Measurements from ENCODE around the gene C12orf57. TPM values are rescaled to one million over a fixed set of nuclear protein-coding genes. Genes with fewer than 3 reads are reported as not detected.

C12orf57 gene
- total RNA-seq, 3 donors from 2014 or later (not counting 1 experiment from before 2014, with no cell fraction given): 125 to 157 (median 126) TPM

- DNase-seq (no peak), ATAC-seq (no peak)
- Mint-ChIP-seq H3K36me3 (no peaks in the 10 kb centered on the region), H3K27me3 (ENCODE audit: low read depth in 2 of 2) (no peaks in the 10 kb centered on the region), H3K4me1 (peaks cover 77 to 86% of the 10 kb centered on the region in 2 donors), H3K27ac (peak overlapping the region; percentile 98 to 99), H3K4me3 (peak overlapping the region; percentile 63), H3K9me3 (no peaks in the 10 kb centered on the region)
- no peaks in the 10 kb centered on the region for H3K27me3 ChIP-seq (ENCODE audit: control insufficient read depth, insufficient read depth, low read length)
- TF ChIP-seq, protein P1, sequence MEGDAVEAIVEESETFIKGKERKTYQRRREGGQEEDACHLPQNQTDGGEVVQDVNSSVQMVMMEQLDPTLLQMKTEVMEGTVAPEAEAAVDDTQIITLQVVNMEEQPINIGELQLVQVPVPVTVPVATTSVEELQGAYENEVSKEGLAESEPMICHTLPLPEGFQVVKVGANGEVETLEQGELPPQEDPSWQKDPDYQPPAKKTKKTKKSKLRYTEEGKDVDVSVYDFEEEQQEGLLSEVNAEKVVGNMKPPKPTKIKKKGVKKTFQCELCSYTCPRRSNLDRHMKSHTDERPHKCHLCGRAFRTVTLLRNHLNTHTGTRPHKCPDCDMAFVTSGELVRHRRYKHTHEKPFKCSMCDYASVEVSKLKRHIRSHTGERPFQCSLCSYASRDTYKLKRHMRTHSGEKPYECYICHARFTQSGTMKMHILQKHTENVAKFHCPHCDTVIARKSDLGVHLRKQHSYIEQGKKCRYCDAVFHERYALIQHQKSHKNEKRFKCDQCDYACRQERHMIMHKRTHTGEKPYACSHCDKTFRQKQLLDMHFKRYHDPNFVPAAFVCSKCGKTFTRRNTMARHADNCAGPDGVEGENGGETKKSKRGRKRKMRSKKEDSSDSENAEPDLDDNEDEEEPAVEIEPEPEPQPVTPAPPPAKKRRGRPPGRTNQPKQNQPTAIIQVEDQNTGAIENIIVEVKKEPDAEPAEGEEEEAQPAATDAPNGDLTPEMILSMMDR (IDR thresholded peaks at IDR 0.05): no peak
- peak overlapping the region; percentile 21 for H3K4me3 ChIP-seq (ENCODE audit: low read length)
- no peaks in the 10 kb centered on the region for H3K9me3 ChIP-seq (ENCODE audit: control insufficient read depth, insufficient read depth, low read length)
- peaks cover 81% of the 10 kb centered on the region for H3K4me1 ChIP-seq (ENCODE audit: control insufficient read depth, insufficient read depth, low read length)
- H3K36me3 ChIP-seq (ENCODE audit: control insufficient read depth, insufficient read depth, low read length): no peaks in the 10 kb centered on the region
- H3K27ac ChIP-seq (ENCODE audit: low read length): peak overlapping the region; percentile 99
- WGBS (ENCODE audit: insufficient coverage): 65% methylated on average over 8 of the region's 8 CpGs
- intact Hi-C loops (cut with micrococcal nuclease): no loop called here
Observed at GRCh38 chr12:6946920-6947374, 3.1 kb downstream of the C12orf57 start.

DNA sequence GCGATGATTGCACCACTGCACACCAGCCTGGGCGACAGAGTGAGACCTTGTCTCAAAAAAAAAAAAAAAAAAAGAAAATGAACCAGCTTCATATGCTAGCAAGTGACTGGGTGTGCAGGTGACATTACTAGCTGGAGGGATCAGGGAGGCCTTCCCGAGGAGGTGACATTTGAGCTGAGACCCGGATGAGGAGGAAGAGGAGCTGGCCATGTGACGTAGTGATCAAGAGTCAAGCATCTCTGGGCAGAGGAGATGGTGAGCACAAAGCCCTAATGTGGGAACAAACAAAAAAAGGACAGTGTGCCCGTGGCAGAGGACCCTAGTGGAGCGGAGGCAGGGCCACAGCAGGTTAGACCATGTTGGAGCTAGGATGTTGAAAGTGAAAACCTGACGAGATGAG is 3.8 kb downstream of the C12orf57 start:
- Mint-ChIP-seq H3K27ac (peak overlapping the region; percentile 98 to 99), H3K4me1 (peaks cover 84 to 92% of the 10 kb centered on the region in 2 donors), H3K9me3 (no peaks in the 10 kb centered on the region), H3K27me3 (ENCODE audit: low read depth in 2 of 2) (no peaks in the 10 kb centered on the region), H3K4me3 (peak overlapping the region; percentile 32), H3K36me3 (no peaks in the 10 kb centered on the region)
- peak overlapping the region; percentile 8 for H3K27ac ChIP-seq (ENCODE audit: low read length)
- H3K9me3 ChIP-seq (ENCODE audit: control insufficient read depth, insufficient read depth, low read length): no peaks in the 10 kb centered on the region
- WGBS (ENCODE audit: insufficient coverage): 89% methylated on average over 8 of the region's 8 CpGs
- TF ChIP-seq, protein P1 (IDR thresholded peaks at IDR 0.05): no peak
- H3K4me1 ChIP-seq (ENCODE audit: control insufficient read depth, insufficient read depth, low read length): peaks cover 87% of the 10 kb centered on the region
- ATAC-seq (no peak), DNase-seq (no peak)
- H3K4me3 ChIP-seq (ENCODE audit: low read length): no peak overlapping the region
- intact Hi-C loops (cut with micrococcal nuclease): no loop called here
- peaks cover 3% of the 10 kb centered on the region for H3K36me3 ChIP-seq (ENCODE audit: control insufficient read depth, insufficient read depth, low read length)
- no peaks in the 10 kb centered on the region for H3K27me3 ChIP-seq (ENCODE audit: control insufficient read depth, insufficient read depth, low read length)

GRCh38 chr12:6948873-6949594 is 5.2 kb downstream of the C12orf57 start:
- peak overlapping the region; percentile 80 for H3K4me3 Mint-ChIP-seq
- Histone ChIP-seq H3K27me3 (ENCODE audit: control insufficient read depth, insufficient read depth, low read length) (no peaks in the 10 kb centered on the region), H3K4me1 (ENCODE audit: control insufficient read depth, insufficient read depth, low read length) (peaks cover 89% of the 10 kb centered on the region), H3K4me3 (ENCODE audit: low read length) (no peak overlapping the region), H3K27ac (ENCODE audit: low read length) (peak overlapping the region; percentile 88), H3K36me3 (ENCODE audit: control insufficient read depth, insufficient read depth, low read length) (peaks cover 9% of the 10 kb centered on the region), H3K9me3 (ENCODE audit: control insufficient read depth, insufficient read depth, low read length) (no peaks in the 10 kb centered on the region)
- H3K36me3 Mint-ChIP-seq: no peaks in the 10 kb centered on the region
- peaks cover 82 to 97% of the 10 kb centered on the region in 2 donors for H3K4me1 Mint-ChIP-seq
- peak in 1 of 2 donors; percentile 71 for DNase-seq
- no peaks in the 10 kb centered on the region for H3K27me3 Mint-ChIP-seq (ENCODE audit: low read depth in 2 of 2)
- no peaks in the 10 kb centered on the region for H3K9me3 Mint-ChIP-seq
- TF ChIP-seq, protein P1 (IDR thresholded peaks at IDR 0.05): no peak
- peak overlapping the region; percentile 98 to 99 for H3K27ac Mint-ChIP-seq
- ATAC-seq: peak; percentile 32 to 47 (median 38)
- intact Hi-C loops (cut with micrococcal nuclease): loop anchor here (1.0 kb wide), 1 partner anchor 10 kb away; no protein-coding TSS in a partner anchor
- WGBS (ENCODE audit: insufficient coverage): 70% methylated on average over 10 of the region's 15 CpGs
